Endothelial cell of umbilical vein (primary cell): ENCODE measurements around the gene FBXO21. TPM values are rescaled to one million over a fixed set of nuclear protein-coding genes. Genes with fewer than 3 reads are reported as not detected.

Source experiments
- BruUV-seq: library from RNA; stranded (reverse); fragments of 400-500 nt; replicated peaks from 2 replicates; lab custom pipeline; 2021; lab: Mats Ljungman, UMichigan
- CTCF ChIA-PET: fragments of 300-600, 350-600 bp; sonication (Branson Sonifier 250); formaldehyde crosslinking; loops from one replicate; lab custom pipeline; 2021; ENCODE audit warnings: antibody characterized with exemption, inconsistent platforms; lab: Charles Lee
- POLR2A ChIA-PET: fragments of 300-600, 350-600 bp; sonication (Branson Sonifier 250); formaldehyde crosslinking; loops from one replicate; lab custom pipeline; 2021; ENCODE audit warnings: antibody characterized with exemption, inconsistent platforms; lab: Charles Lee
- DNase-seq: peaks from one replicate; pipeline ENCODE4 v3.0.0-alpha.2; 2011; ENCODE audit warnings: low read depth, low spot score
- FAIRE-seq: peaks from 2 replicates; lab custom pipeline; 2011; peaks lifted over from hg19 to GRCh38; lab: Jason Lieb, UNC
- H2AFZ ChIP-seq: 2 replicates; pipeline ENCODE4 v1.6.0; 2012; ENCODE audit warnings: low read depth, low read length, control low read depth, inconsistent platforms
- H3K27ac ChIP-seq: 2 replicates; pipeline ENCODE4 v1.5.1; 2011; ENCODE audit warnings: low read depth, mild to moderate bottlenecking, control low read depth, low read length, moderate library complexity; ENCODE audit not compliant: insufficient read depth
- H3K27me3 ChIP-seq, 2 experiments: 2 replicates each; pipeline versions ENCODE4 v1.6.0 to v1.6.1; 2011; ENCODE audit warnings: low read length in 2 of 2, mixed read lengths in 1 of 2; ENCODE audit not compliant: control insufficient read depth in 2 of 2, insufficient read depth in 2 of 2
- H3K36me3 ChIP-seq, 2 experiments: 2 replicates in 1 of 2; 3 replicates in 1 of 2; pipeline ENCODE4 v1.5.1; 2011; ENCODE audit warnings: low read length in 2 of 2, mild to moderate bottlenecking in 1 of 2, moderate library complexity in 1 of 2; ENCODE audit not compliant: control insufficient read depth in 2 of 2, insufficient read depth in 2 of 2; ENCODE audit errors: extremely low read depth in 1 of 2
- H3K4me1 ChIP-seq: 3 replicates; pipeline ENCODE4 v1.5.1; 2011; ENCODE audit warnings: mild to moderate bottlenecking, low read length; ENCODE audit not compliant: control insufficient read depth, insufficient read depth; ENCODE audit errors: extremely low read depth
- H3K4me2 ChIP-seq: 2 replicates; pipeline ENCODE4 v1.6.1; 2011; ENCODE audit warnings: low read length, control low read depth, mixed read lengths; ENCODE audit not compliant: insufficient read depth
- H3K4me3 ChIP-seq, 3 experiments: fragments of 200-600 bp in 1 of 3; sonication (generic), shearing (Covaris generic) in 1 of 3; replicated peaks in 1 of 3; 2 replicates each; pipeline ENCODE4 v1.5.1; 2011 to 2016; ENCODE audit warnings: control low read depth in 3 of 3, low read length in 3 of 3, mild to moderate bottlenecking in 2 of 3, inconsistent platforms in 1 of 3, low read depth in 1 of 3, moderate library complexity in 1 of 3; ENCODE audit not compliant: insufficient read depth in 1 of 3
- H3K79me2 ChIP-seq: 2 replicates; pipeline ENCODE4 v1.6.0; 2012; ENCODE audit warnings: low read length, inconsistent platforms; ENCODE audit not compliant: control insufficient read depth, insufficient read depth
- H3K9ac ChIP-seq: replicated peaks from 2 replicates; pipeline ENCODE3; 2011; ENCODE audit warnings: low read length, control low read depth; ENCODE audit not compliant: insufficient read depth; ENCODE audit errors: extremely low read depth
- H3K9me1 ChIP-seq: replicated peaks from 3 replicates; pipeline ENCODE4 v1.6.0; 2011; ENCODE audit warnings: mild to moderate bottlenecking, low read length; ENCODE audit not compliant: control insufficient read depth, insufficient read depth; ENCODE audit errors: extremely low read depth
- H3K9me3 ChIP-seq: replicated peaks from 2 replicates; pipeline ENCODE4 v1.5.1; 2012; ENCODE audit warnings: low read length, inconsistent platforms; ENCODE audit not compliant: control insufficient read depth, insufficient read depth
- H4K20me1 ChIP-seq: replicated peaks from 2 replicates; pipeline ENCODE3; 2011; ENCODE audit warnings: mild to moderate bottlenecking, low read length; ENCODE audit not compliant: control insufficient read depth, insufficient read depth; ENCODE audit errors: extremely low read depth
- CTCF ChIP-seq, 2 donors: IDR thresholded peaks; 1 replicate in 1 of 2; 2 replicates in 1 of 2; pipeline ENCODE4 v1.5.1; 2011; ENCODE audit warnings: low read length in 2 of 2, mild to moderate bottlenecking in 2 of 2, moderate library complexity in 2 of 2, control low read depth in 1 of 2, inconsistent platforms in 1 of 2, low read depth in 1 of 2; ENCODE audit not compliant: insufficient read depth in 1 of 2; ENCODE audit errors: extremely low read depth in 1 of 2
- EZH2 ChIP-seq: IDR thresholded peaks from 2 replicates; pipeline ENCODE4 v1.6.1; 2012; ENCODE audit warnings: borderline replicate concordance, low read depth, mild to moderate bottlenecking, moderate library complexity, low read length, inconsistent platforms; ENCODE audit not compliant: severe bottlenecking
- FOS ChIP-seq: IDR thresholded peaks from 2 replicates; pipeline ENCODE4 v1.6.1; 2011; ENCODE audit warnings: mild to moderate bottlenecking, low read length, moderate library complexity, borderline replicate concordance; ENCODE audit not compliant: insufficient read depth
- GATA2 ChIP-seq: IDR thresholded peaks from 2 replicates; pipeline ENCODE4 v1.7.0; 2011; ENCODE audit warnings: low read depth, mild to moderate bottlenecking, moderate library complexity, mixed read lengths, low read length; ENCODE audit not compliant: insufficient read length, insufficient read depth
- JUN ChIP-seq: IDR thresholded peaks from 2 replicates; pipeline ENCODE4 v1.6.1; 2011; ENCODE audit warnings: borderline replicate concordance, low read depth; ENCODE audit not compliant: insufficient read length, insufficient read depth
- MYC ChIP-seq: IDR thresholded peaks from one replicate; pipeline ENCODE4 v1.6.1; 2011; ENCODE audit warnings: mild to moderate bottlenecking, low read depth, low read length
- POLR2A ChIP-seq: IDR thresholded peaks from 2 replicates; pipeline ENCODE4 v1.6.1; 2012; ENCODE audit warnings: low read depth, mild to moderate bottlenecking, control low read depth, low read length
- POLR2AphosphoS5 ChIP-seq: IDR thresholded peaks from 2 replicates; pipeline ENCODE4 v1.6.1; 2012; ENCODE audit warnings: low read depth, mild to moderate bottlenecking, control low read depth, low read length, moderate library complexity; ENCODE audit not compliant: insufficient read depth
- dilution Hi-C: fragments of 300-500 bp; cut with MboI; formaldehyde crosslinking; loops from one replicate; pipeline ENCODE4 v1.15.0; 2019; ENCODE audit warnings: low sequenced_read_pairs; ENCODE audit not compliant: extremely low pct_ligation_motif_present
- intact Hi-C: fragments of 100-400 bp; cut with micrococcal nuclease; formaldehyde crosslinking; loops from one replicate; pipeline ENCODE4 v1.10.0; 2022
- polyA plus RNA-seq, 4 experiments: library from polyadenylated mRNA; depleted of rRNA in 3 of 4; stranded (reverse) in 3 of 4; unstranded in 1 of 4; fragments of >200 nt; gene quantifications; 2 replicates each; pipeline versions ENCODE4 v1.2.1 to v1.2.3, GENCODE V29; 2011 to 2012; ENCODE audit warnings: missing spikeins in 1 of 4
- total RNA-seq: library from RNA; stranded (reverse); gene quantifications from 2 replicates; pipeline ENCODE4 v1.2.3, GENCODE V29; 2021
- TF ChIP-seq, protein P1 (sequence below): IDR thresholded peaks from 2 replicates; pipeline ENCODE4 v1.6.1; 2011; ENCODE audit not compliant: insufficient read depth, insufficient read length

Gene FBXO21
- total and polyA plus RNA-seq, 2 donors (not counting 3 experiments of a cell fraction or from before 2014, with no cell fraction given) = 41.6 to 66.7 TPM

- TF ChIP-seq EZH2 = no peak
- no peak for TF ChIP-seq POLR2AphosphoS5
- no peak for TF ChIP-seq FOS
- TF ChIP-seq POLR2A = no peak
- no peak for TF ChIP-seq CTCF (IDR thresholded peaks at IDR 0.05; ENCODE audit: extremely low read depth in 1 of 2, insufficient read depth in 1 of 2, low read depth in 1 of 2, low read length in 2 of 2)
- no peak for TF ChIP-seq MYC
- TF ChIP-seq, protein P1, sequence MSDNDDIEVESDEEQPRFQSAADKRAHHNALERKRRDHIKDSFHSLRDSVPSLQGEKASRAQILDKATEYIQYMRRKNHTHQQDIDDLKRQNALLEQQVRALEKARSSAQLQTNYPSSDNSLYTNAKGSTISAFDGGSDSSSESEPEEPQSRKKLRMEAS = no peak
- TF ChIP-seq GATA2 = no peak
- TF ChIP-seq JUN = no peak
- no peaks in the 10 kb centered on the region for H4K20me1 ChIP-seq
- H3K4me2 ChIP-seq = no peak overlapping the region
- no peaks in the 10 kb centered on the region for H3K4me1 ChIP-seq
- FAIRE-seq (no peak), DNase-seq (no peak)
- no peak overlapping the region for H3K4me3 ChIP-seq
- H3K9me3 ChIP-seq = no peaks in the 10 kb centered on the region
- no peaks in the 10 kb centered on the region for H3K36me3 ChIP-seq
- ChIA-PET POLR2A (no interaction called here), CTCF (interaction anchor here (1.1 kb wide), 1 partner anchor 10 kb away, joined by 3 read pairs; no protein-coding TSS in a partner anchor)
- intact Hi-C loops (no loop called here), dilution Hi-C loops (no loop called here)
- no peaks in the 10 kb centered on the region for H3K27me3 ChIP-seq
- H3K27ac ChIP-seq = no peak overlapping the region
- H3K79me2 ChIP-seq = no peaks in the 10 kb centered on the region
- BruUV-seq = no TSS peak
- H3K9ac ChIP-seq = no peak overlapping the region
- no peak overlapping the region for H2AFZ ChIP-seq
- H3K9me1 ChIP-seq = no peaks in the 10 kb centered on the region
Measured at GRCh38 chr12:117111386-117111785, 78.9 kb downstream of the FBXO21 start.
